22Rv1 (cell line): ENCODE results near the gene NCKAP5.

Experiments
- CTCF ChIP-seq: fragments of 450-650 bp; IDR thresholded peaks from 2 replicates; pipeline ENCODE4 v1.5.1; 2017; ENCODE audit warnings: mild to moderate bottlenecking
- ZFX ChIP-seq: fragments of 450-650 bp; IDR thresholded peaks from 2 replicates; pipeline ENCODE4 v1.6.1; 2017; ENCODE audit warnings: antibody characterized with exemption, borderline replicate concordance

- TF ChIP-seq CTCF (no peak), ZFX (no peak)
Observed at GRCh38 chr2:133215477-133215876, 352.8 kb downstream of the NCKAP5 start.
